HG03460 (cell line): Measurements from ENCODE around the gene LSM4.
A peak's percentile ranks its signal among the peaks of the same experiment; 100 is the strongest.
"Not testable (repeated sequence)": the region's sequence is repeated elsewhere in the genome, so short reads cannot be mapped to it uniquely, and the experiment has no call there.

Experiments
- ATAC-seq: cut with Tn5 transposase; IDR thresholded peaks from one replicate; pipeline ENCODE4 v1.9.1; 2021; ENCODE audit not compliant: unreplicated experiment

Gene LSM4

DNA sequence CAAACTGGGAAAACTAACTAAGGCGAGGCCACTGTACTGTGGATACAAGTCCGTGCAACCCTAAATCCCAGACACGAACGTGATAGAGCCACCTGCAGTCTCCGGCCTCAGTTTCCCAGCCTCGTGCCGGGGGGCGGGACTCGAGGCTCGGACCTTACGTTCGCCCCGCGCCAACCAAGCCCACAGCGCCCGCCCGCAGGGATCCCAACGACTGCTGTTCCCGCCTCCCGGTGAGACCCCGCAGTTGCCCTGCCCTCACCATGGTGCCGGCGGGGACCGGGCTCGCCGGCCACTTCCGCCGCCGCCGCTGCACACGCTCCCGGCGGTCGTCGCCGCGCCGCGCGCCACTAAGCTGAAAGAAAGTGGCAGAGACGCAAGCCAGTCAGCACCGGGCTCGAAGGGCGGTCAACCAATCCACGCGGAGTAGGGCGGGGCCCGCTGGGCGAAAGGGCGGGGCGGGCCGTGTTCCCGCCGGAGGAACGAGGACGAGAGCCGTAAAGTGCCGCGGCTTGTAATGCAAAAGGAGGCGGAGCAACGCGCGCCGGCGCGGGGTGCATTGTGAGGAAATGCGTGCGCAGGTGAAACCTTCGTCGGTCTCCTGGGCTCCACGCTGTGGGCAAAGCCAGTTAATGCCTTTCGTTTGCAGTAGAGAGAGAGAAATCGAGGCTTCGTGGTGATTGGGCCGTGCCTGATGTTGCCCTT, at the start of gene LSM4:
TSS of gene LSM4 (minus strand) at position 318 of the 702 bp plus-strand sequence. CDS start at position 262, 56 bp downstream.
- ATAC-seq: peak; percentile 86

GRCh38 chr19:18368504-18369222, 45.8 kb upstream of the LSM4 start:
- no peak for ATAC-seq

DNA sequence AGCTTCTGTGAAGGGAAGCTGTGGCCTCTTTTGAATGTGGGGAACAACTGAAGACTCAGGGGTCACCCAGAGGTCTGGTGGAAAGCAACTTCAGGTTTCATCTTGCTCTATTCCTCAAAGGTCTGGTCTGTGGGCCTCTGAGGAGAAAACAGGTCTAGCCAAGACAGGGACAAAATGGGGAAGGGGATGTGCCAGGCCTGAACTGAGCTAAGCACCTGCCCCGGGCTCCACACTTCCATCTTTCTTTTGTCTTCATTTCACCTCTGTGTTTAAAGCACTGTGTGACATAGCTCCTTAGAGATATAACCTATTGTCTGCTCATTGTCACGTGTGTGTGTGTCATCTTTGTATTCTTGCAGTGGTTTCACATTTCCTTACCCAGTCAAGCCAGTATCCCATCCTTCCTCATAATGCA, 43.2 kb upstream of the LSM4 start:
- no peak for ATAC-seq

- no peak for ATAC-seq
These were observed 42.1 kb upstream of the LSM4 start for GRCh38 chr19:18364826-18365528.

DNA sequence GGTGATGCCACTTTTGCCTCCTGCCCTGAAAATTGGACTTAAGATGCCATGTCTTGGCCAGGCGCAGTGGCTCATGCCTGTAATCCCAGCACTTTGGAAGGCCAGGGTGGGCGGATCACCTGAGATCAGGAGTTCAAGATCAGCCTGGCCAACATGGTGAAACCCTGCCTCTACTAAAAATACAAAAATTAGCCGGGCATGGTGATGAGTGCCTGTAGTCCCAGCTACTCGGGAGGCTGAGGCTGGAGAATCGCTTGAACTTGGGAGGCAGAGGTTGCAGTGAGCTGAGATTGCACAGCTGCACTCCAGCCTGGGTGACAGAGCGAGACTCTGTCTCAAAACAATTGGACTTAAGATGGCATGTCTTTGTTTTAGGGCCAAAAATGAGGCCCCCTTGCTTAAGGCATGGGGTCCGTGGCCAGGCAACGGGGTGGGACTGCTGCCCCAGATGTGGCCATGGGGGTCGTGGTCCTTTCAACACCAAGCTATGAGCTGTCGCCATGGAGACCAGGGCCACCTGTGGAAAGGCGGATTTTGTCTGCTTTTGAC, 41.5 kb upstream of the LSM4 start:
- not testable (repeated sequence) for ATAC-seq

- no peak for ATAC-seq
These were observed 40.9 kb upstream of the LSM4 start for GRCh38 chr19:18363787-18364186.

DNA sequence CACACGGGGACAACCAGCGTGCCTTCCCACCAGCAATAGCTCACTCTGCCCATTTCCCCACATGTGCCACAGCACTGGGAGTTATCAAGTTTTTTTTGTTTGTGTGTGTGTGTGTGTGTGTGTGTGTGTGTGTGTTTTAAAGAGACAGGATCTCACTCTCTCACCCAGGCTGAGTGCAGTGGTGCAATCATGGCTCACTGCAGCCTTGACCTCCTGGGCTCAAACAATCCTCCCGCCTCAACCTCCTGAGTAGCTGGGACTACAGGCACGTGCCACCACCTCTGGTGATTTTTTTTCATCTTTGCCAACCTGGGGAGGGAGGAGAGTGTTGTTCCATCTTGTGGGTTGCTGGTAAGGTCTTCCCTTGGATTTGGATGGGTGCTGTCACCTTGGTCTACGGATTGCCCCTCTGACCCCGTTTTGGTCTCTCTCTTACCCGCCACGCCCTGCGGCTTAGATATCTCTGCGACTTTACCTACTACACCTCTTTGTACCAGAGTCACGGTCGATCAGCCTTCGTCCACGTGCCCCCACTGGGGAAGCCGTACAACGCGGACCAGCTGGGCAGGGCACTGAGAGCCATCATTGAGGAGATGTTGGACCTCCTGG, 40.2 kb upstream of the LSM4 start:
- no peak for ATAC-seq

DNA sequence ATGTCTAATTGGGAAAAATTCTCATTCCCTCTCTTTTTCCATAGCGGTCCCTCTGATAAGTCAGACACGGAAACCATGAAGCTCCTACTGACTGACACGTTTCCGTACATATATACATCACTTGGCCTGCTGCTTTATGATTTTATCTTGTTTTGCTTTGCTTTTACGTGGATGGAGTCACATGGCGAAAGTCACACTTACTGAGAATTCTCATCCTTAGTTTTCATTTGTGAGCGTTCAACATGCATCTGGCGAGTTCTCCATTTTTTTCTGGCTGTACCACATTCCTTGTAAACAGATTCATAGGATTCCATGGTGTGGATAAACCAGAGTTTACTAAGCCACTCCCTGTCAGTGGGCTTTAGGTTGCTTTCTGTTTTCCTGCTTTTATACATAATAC, 38.8 kb upstream of the LSM4 start:
- ATAC-seq: no peak

DNA sequence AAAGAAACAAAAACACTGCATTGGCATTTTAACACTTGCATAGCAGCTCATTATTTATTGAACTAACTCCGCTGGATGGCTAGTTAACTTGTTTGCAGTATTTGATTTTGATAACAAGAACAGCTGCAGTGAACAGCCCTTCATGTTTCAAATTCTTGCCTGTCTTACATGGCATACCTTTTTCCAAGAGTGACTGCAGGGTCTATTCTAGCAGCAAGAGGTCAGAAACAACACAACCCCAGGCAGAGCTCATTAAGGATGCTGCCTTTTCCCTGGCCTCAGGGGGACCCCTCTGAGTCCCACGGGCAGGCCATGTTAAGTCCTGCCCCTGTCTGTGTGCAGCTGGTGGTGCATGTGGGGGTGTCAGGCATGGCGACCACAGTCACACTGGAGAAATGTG, 34.2 kb upstream of the LSM4 start:
- no peak for ATAC-seq

GRCh38 chr19:18354743-18355142, 31.9 kb upstream of the LSM4 start:
- ATAC-seq: not testable (repeated sequence)

GRCh38 chr19:18353378-18354005, 30.6 kb upstream of the LSM4 start:
- no peak for ATAC-seq

DNA sequence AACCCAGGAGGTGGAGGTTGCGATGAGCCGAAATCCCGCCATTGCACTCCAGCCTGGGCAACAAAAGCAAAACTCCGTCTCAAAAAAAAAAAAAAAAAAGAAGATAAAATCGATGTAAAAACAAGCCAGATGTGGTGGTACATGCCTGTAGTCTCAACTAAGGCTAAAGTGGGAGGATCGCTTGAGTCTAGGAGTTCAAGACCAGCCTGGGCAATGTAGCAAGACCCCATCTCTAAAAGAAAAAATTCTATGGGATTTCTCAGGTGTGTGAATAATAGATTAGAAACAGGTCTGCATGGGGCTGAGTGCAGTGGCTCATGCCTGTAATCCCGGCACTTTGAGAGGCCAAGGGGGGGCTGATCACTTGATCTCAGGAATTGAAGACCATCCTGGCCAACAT, 28.7 kb upstream of the LSM4 start:
- no peak for ATAC-seq

DNA sequence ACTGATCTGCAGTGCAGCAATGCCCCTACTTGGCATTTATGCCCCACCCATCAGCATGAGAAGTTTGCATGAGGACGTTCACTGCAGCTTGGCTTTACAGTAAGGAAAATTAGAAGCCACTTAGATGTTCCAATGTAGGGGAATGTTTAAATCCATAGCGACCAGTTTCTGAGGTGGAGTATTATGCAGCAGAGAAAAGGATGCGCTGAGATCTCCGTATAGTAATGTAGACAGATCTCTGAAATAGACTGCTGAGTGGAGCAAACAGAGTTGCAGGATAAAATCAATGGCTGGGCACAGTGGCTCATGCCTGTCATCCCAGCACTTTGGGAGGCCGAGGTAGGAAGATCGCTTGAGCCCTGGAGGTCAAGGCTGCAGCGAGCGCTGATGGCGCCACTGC, 27.6 kb upstream of the LSM4 start:
- no peak for ATAC-seq

DNA sequence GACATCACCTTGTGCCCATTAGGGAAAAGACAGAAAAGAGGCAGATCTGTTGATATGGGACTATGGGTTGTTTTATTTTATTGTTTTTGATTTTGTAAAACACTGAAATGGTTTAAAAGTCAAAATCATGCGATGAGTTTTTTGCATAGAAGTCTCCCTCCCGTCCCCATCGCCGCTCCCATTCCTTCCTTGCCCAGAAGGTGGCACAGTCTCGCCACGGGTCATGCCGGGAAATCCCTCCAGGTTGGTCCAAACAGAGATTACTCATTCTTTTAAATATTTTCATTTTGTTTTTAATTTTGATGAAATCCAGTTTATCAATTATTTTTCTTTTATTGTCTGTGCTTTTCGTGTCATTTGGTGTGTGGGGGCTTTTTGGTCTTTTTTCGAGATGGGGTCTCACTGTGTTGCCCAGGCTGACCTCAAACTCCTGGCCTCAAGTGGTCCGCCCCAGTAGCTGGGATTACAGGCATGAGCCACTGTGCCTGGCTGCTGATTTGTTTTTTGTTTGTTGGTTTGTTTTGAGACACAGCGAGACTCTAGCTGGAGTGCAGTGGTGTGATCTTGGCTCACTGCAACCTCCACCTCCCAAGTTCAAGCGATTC, 26.8 kb upstream of the LSM4 start:
- ATAC-seq: no peak

- ATAC-seq: not testable (repeated sequence)
These were observed 26.0 kb upstream of the LSM4 start for GRCh38 chr19:18348818-18349339.

DNA sequence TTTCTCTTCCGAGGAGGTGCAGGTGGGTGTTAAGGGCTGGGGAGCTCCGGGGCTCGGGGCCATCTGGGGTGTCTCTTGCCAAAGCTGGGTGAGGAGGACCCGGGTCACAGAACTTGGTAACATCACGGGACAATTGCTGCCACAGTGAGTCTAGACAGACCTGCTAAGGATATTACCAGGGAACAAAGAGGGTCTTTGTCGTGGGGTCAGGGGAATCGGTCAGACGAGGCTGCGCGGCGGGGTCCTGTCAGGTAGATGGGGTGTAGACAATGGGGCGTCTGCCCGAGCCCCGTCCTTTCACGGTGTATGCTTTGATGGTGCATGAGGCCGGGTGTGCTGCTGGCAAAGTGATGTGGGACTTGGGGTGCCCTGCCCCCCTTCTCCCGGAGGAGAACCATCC, 25.3 kb upstream of the LSM4 start:
- no peak for ATAC-seq

GRCh38 chr19:18346091-18346490, 23.2 kb upstream of the LSM4 start:
- no peak for ATAC-seq

DNA sequence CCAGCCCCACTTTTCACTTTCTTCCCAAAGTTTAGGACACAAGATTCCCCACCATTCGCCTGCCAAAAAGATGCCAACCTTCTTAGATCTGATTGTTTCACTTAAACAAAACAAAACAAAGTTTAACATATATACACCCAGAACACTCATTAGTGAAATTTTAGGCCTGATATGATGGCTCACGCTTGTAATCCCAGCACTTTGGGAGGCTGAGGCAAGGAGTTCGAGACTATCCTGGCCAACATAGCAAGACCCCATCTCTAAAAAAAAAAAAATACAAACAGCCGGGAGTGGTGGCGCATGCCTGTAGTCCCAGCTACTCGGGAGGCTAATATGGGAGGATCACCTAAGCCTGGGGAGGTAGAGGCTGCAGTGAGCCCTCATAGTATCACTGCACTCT, 22.4 kb upstream of the LSM4 start:
- no peak for ATAC-seq

DNA sequence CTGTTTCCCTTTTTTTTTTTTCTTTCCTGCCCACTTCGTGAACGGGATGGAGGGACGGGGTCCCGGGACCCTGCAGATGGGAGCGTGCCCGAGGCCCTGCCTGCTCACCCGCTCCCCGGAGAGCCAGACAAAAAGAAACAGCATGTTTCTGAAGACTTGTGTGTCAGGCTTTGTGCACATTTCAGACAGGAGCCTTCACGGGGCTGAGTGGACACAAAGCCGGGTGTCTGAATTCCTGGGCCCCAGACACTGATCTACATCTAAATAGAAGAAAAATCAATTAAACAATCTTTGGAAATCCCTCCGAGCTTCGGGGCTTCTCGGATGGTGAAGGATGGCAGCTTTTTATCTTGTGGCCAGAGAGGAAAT, 21.7 kb upstream of the LSM4 start:
- no peak for ATAC-seq

GRCh38 chr19:18342090-18342632, 19.3 kb upstream of the LSM4 start:
- no peak for ATAC-seq
